Astrocyte of the spinal cord (primary cell): ENCODE data around the gene SHLD1.

Experiments used
- DNase-seq: peaks from one replicate; pipeline ENCODE4 v3.0.0; 2011; ENCODE audit warnings: low read depth, low spot score
- H3K4me3 ChIP-seq: 2 replicates; pipeline ENCODE4 v1.5.1; 2011; ENCODE audit warnings: low read depth, mild to moderate bottlenecking, low read length, moderate library complexity
- CTCF ChIP-seq: IDR thresholded peaks from 2 replicates; pipeline ENCODE4 v1.5.1; 2012; ENCODE audit warnings: low read depth, mild to moderate bottlenecking, low read length, inconsistent platforms
- in situ Hi-C: cut with HindIII; loops from 2 replicates; pipeline ENCODE4 v1.10.0; 2017; ENCODE audit warnings: low sequenced_read_pairs

Gene SHLD1

GRCh38 chr20:5767493-5768098 is 17.4 kb downstream of the SHLD1 start:
- TF ChIP-seq CTCF = no peak
- in situ Hi-C loops = no loop called here
- H3K4me3 ChIP-seq = no peak overlapping the region
- DNase-seq = no peak

GRCh38 chr20:5770231-5770986 is 20.2 kb downstream of the SHLD1 start:
- in situ Hi-C loops = no loop called here

GRCh38 chr20:5770987-5771318 is 20.8 kb downstream of the SHLD1 start:
- no peak for DNase-seq
- no peak overlapping the region for H3K4me3 ChIP-seq
- in situ Hi-C loops = no loop called here
- TF ChIP-seq CTCF = no peak

More at GRCh38 chr20:5770231-5770986, 20.2 kb downstream of the SHLD1 start:
- H3K4me3 ChIP-seq = no peak overlapping the region
- TF ChIP-seq CTCF = no peak
- DNase-seq = peak; percentile 21

GRCh38 chr20:5772704-5773103 is 22.5 kb downstream of the SHLD1 start:
- H3K4me3 ChIP-seq = no peak overlapping the region
- TF ChIP-seq CTCF = no peak
- DNase-seq = no peak
- in situ Hi-C loops = no loop called here

- H3K4me3 ChIP-seq = no peak overlapping the region
- no peak for TF ChIP-seq CTCF
- no peak for DNase-seq
- in situ Hi-C loops = no loop called here
These were observed 23.4 kb downstream of the SHLD1 start for GRCh38 chr20:5773589-5773988.

- DNase-seq = no peak
- TF ChIP-seq CTCF = no peak
- in situ Hi-C loops = no loop called here
- H3K4me3 ChIP-seq = no peak overlapping the region
These were observed 25.9 kb downstream of the SHLD1 start for GRCh38 chr20:5776077-5776476.
